ENCODE measurements around the gene CHTF18. TPM values are rescaled to one million over a fixed set of nuclear protein-coding genes. Genes with fewer than 3 reads are reported as not detected.

Gene CHTF18
- total and polyA plus RNA-seq, 2 donors (not counting 3 experiments of a cell fraction or from before 2014, with no cell fraction given), result 33.0 to 69.5 TPM

DNA sequence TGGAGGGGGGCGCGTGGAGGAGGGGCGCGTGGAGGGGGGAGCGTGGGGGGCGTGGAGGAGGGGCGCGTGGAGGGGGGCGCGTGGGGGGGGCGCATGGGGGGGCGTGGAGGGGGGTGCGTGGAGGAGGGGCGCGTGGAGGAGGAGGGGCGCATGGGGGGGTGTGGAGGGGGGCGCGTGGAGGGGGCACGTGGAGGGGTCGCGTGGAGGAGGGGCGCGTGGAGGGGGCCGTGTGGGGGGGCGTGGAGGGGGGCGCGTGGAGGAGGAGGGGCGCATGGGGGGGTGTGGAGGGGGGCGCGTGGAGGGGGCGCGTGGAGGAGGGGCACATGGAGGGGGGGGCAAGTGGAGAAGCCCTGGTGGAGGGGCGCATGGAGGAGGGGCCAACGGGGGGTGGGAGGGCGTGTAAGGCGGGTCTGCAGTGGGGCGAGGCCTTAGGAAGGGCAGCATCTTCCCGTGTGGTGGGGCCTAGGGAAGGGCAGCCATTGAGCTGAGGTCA, 20.6 kb upstream of the CHTF18 start:
- Histone ChIP-seq H3K27ac (ENCODE audit: insufficient read depth, low read depth, low read length) (no peak overlapping the region), H3K4me1 (ENCODE audit: control insufficient read depth, extremely low read depth, insufficient read depth, low read length) (no peaks in the 10 kb centered on the region), H3K9me1 (replicated peaks; ENCODE audit: control insufficient read depth, extremely low read depth, insufficient read depth, low read length) (no peaks in the 10 kb centered on the region), H3K4me2 (ENCODE audit: insufficient read depth, low read length) (no peak overlapping the region), H3K79me2 (ENCODE audit: control insufficient read depth, insufficient read depth, low read length) (no peaks in the 10 kb centered on the region), H3K36me3 (ENCODE audit: control insufficient read depth in 2 of 2, extremely low read depth in 1 of 2, insufficient read depth in 2 of 2, low read length in 2 of 2) (no peaks in the 10 kb centered on the region), H2AFZ (ENCODE audit: low read depth, low read length) (no peak overlapping the region), H3K27me3 (ENCODE audit: control insufficient read depth in 2 of 2, insufficient read depth in 2 of 2, low read length in 2 of 2) (no peaks in the 10 kb centered on the region), H4K20me1 (replicated peaks; ENCODE audit: control insufficient read depth, extremely low read depth, insufficient read depth, low read length) (no peaks in the 10 kb centered on the region), H3K4me3 (replicated peaks in 1 of 3; ENCODE audit: insufficient read depth in 1 of 3, low read depth in 1 of 3, low read length in 3 of 3) (no peak overlapping the region), H3K9ac (replicated peaks; ENCODE audit: extremely low read depth, insufficient read depth, low read length) (no peak overlapping the region), H3K9me3 (replicated peaks; ENCODE audit: control insufficient read depth, insufficient read depth, low read length) (no peaks in the 10 kb centered on the region)
- BruUV-seq (replicated peaks), result no TSS peak
- FAIRE-seq, result no peak
- intact Hi-C loops (cut with micrococcal nuclease) (no loop called here), dilution Hi-C loops (cut with MboI; ENCODE audit: extremely low pct_ligation_motif_present, low sequenced_read_pairs) (no loop called here)
- TF ChIP-seq POLR2AphosphoS5 (IDR thresholded peaks at IDR 0.05; ENCODE audit: insufficient read depth, low read depth, low read length), result no peak
- no peak for TF ChIP-seq MYC (IDR thresholded peaks at IDR 0.05; ENCODE audit: low read depth, low read length)
- no peak for TF ChIP-seq JUN (IDR thresholded peaks at IDR 0.05; ENCODE audit: borderline replicate concordance, insufficient read depth, insufficient read length, low read depth)
- TF ChIP-seq, protein P1, sequence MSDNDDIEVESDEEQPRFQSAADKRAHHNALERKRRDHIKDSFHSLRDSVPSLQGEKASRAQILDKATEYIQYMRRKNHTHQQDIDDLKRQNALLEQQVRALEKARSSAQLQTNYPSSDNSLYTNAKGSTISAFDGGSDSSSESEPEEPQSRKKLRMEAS (IDR thresholded peaks at IDR 0.05; ENCODE audit: insufficient read depth, insufficient read length), result no peak
- TF ChIP-seq EZH2 (IDR thresholded peaks at IDR 0.05; ENCODE audit: borderline replicate concordance, low read depth, low read length, severe bottlenecking), result no peak
- TF ChIP-seq GATA2 (IDR thresholded peaks at IDR 0.05; ENCODE audit: insufficient read depth, insufficient read length, low read depth, low read length), result no peak
- TF ChIP-seq, protein P2, sequence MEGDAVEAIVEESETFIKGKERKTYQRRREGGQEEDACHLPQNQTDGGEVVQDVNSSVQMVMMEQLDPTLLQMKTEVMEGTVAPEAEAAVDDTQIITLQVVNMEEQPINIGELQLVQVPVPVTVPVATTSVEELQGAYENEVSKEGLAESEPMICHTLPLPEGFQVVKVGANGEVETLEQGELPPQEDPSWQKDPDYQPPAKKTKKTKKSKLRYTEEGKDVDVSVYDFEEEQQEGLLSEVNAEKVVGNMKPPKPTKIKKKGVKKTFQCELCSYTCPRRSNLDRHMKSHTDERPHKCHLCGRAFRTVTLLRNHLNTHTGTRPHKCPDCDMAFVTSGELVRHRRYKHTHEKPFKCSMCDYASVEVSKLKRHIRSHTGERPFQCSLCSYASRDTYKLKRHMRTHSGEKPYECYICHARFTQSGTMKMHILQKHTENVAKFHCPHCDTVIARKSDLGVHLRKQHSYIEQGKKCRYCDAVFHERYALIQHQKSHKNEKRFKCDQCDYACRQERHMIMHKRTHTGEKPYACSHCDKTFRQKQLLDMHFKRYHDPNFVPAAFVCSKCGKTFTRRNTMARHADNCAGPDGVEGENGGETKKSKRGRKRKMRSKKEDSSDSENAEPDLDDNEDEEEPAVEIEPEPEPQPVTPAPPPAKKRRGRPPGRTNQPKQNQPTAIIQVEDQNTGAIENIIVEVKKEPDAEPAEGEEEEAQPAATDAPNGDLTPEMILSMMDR (IDR thresholded peaks at IDR 0.05; ENCODE audit: extremely low read depth in 1 of 2, insufficient read depth in 1 of 2, low read depth in 1 of 2, low read length in 2 of 2), result no peak
- TF ChIP-seq POLR2A (IDR thresholded peaks at IDR 0.05; ENCODE audit: low read depth, low read length), result no peak
- no peak for TF ChIP-seq FOS (IDR thresholded peaks at IDR 0.05; ENCODE audit: borderline replicate concordance, insufficient read depth, low read length)
- ChIA-PET CTCF (no interaction called here), POLR2A (no interaction called here)
- DNase-seq (ENCODE audit: low read depth, low spot score), result no peak

Data from endothelial cell of umbilical vein (primary cell).